Middle frontal gyrus (tissue), 1 donor: ENCODE data around the gene ANG.

Experiments used
- DNase-seq: peaks from one replicate; pipeline ENCODE4 v3.0.0-alpha.2; 2015; ENCODE audit warnings: low spot score; ENCODE audit errors: extremely low spot score

Gene ANG

GRCh38 chr14:20742132-20742531 lies 53.6 kb downstream of the ANG start:
- no peak for DNase-seq

GRCh38 chr14:20743556-20743955 lies 55.0 kb downstream of the ANG start:
- DNase-seq: no peak
